PC-9 (cell line): ENCODE measurements around the gene SLITRK4. TPM values are rescaled to one million over a fixed set of nuclear protein-coding genes. Genes with fewer than 3 reads are reported as not detected.

ENCODE experiments used
- BruUV-seq: library from RNA; stranded (reverse); fragments of 400-500 nt; replicated peaks from 2 replicates; lab custom pipeline; 2021; lab: Mats Ljungman, UMichigan
- CTCF ChIA-PET: fragments of 300-600 bp; sonication (Branson Sonifier 250); formaldehyde crosslinking; loops from one replicate; lab custom pipeline; 2022; ENCODE audit warnings: antibody characterized with exemption; lab: Charles Lee
- POLR2A ChIA-PET: fragments of 300-600 bp; sonication (Branson Sonifier 250); formaldehyde crosslinking; loops from one replicate; lab custom pipeline; 2022; ENCODE audit warnings: antibody characterized with exemption; ENCODE audit not compliant: unreplicated experiment; lab: Charles Lee
- DNase-seq, 2 experiments: peaks; one replicate each; pipeline versions ENCODE4 v3.0.0 to v3.0.0-alpha.2; 2015 to 2022; ENCODE audit warnings: mixed read lengths in 1 of 2
- H2AFZ ChIP-seq: fragments of 200-600 bp; sonication (generic); 2 replicates; pipeline ENCODE4 v1.8.1; 2017; ENCODE audit warnings: antibody characterized with exemption
- H3F3A ChIP-seq: fragments of 200-600 bp; sonication (generic); 2 replicates; pipeline ENCODE4 v1.8.1; 2017; ENCODE audit warnings: antibody characterized with exemption, mild to moderate bottlenecking, low read depth; ENCODE audit not compliant: insufficient read depth
- H3K27ac ChIP-seq: fragments of 200-600 bp; sonication (generic); 2 replicates; pipeline ENCODE4 v1.6.1; 2016; ENCODE audit warnings: mixed run types
- H3K27me3 ChIP-seq: fragments of 200-600 bp; sonication (generic); 2 replicates; pipeline ENCODE4 v1.6.1; 2016; ENCODE audit warnings: low read depth, mixed run types; ENCODE audit not compliant: insufficient read depth
- H3K36me3 ChIP-seq: fragments of 200-600 bp; sonication (generic); 2 replicates; pipeline ENCODE4 v1.6.1; 2016; ENCODE audit warnings: low read depth, mixed run types
- H3K4me1 ChIP-seq: fragments of 200-600 bp; sonication (generic); replicated peaks from 2 replicates; pipeline ENCODE4 v1.6.1; 2016; ENCODE audit warnings: mixed run types; ENCODE audit not compliant: insufficient read depth
- H3K4me2 ChIP-seq: fragments of 200-600 bp; sonication (generic); 2 replicates; pipeline ENCODE4 v1.6.1; 2017; ENCODE audit warnings: mixed run types
- H3K4me3 ChIP-seq: fragments of 200-600 bp; sonication (generic); 2 replicates; pipeline ENCODE4 v1.6.1; 2016; ENCODE audit warnings: mixed run types
- H3K79me2 ChIP-seq: fragments of 200-600 bp; sonication (generic); 2 replicates; pipeline ENCODE4 v1.6.1; 2017; ENCODE audit warnings: low read depth, mixed run types
- H3K9me2 ChIP-seq: fragments of 200-600 bp; sonication (generic); 2 replicates; pipeline ENCODE4 v1.8.1; 2017; ENCODE audit warnings: mild to moderate bottlenecking; ENCODE audit not compliant: insufficient read depth
- H3K9me3 ChIP-seq: fragments of 200-600 bp; sonication (generic); 2 replicates; pipeline ENCODE4 v1.8.1; 2016; ENCODE audit warnings: low read depth; ENCODE audit not compliant: insufficient read depth
- H4K20me1 ChIP-seq: fragments of 200-600 bp; sonication (generic); 2 replicates; pipeline ENCODE4 v1.8.1; 2017; ENCODE audit not compliant: insufficient read depth
- CTCF ChIP-seq: fragments of 200-600 bp; sonication (generic); conservative IDR thresholded peaks from 2 replicates; pipeline ENCODE4 v1.6.1; 2017; ENCODE audit warnings: mixed run types, antibody characterized with exemption, mild to moderate bottlenecking, moderate library complexity
- EZH2 ChIP-seq: fragments of 200-600 bp; sonication (generic); IDR thresholded peaks from 2 replicates; pipeline ENCODE4 v1.8.0; 2017; ENCODE audit warnings: antibody characterized with exemption, low read depth
- intact Hi-C: fragments of 100-400 bp; cut with micrococcal nuclease; formaldehyde crosslinking; loops from one replicate; pipeline ENCODE4 v1.10.0; 2022; ENCODE audit not compliant: unreplicated experiment
- total RNA-seq: library from RNA; stranded (reverse); gene quantifications from 2 replicates; pipeline ENCODE4 v1.2.3, GENCODE V29; 2021

The SLITRK4 gene
- total RNA-seq, 1 experiment from 2014 or later: not detected

- Histone ChIP-seq H3K27me3 (no peaks in the 10 kb centered on the region), H3K9me3 (no peaks in the 10 kb centered on the region), H2AFZ (no peak overlapping the region), H3K9me2 (no peaks in the 10 kb centered on the region), H4K20me1 (no peaks in the 10 kb centered on the region), H3K79me2 (no peaks in the 10 kb centered on the region), H3F3A (no peaks in the 10 kb centered on the region), H3K27ac (no peak overlapping the region), H3K4me2 (no peak overlapping the region), H3K4me1 (no peaks in the 10 kb centered on the region), H3K4me3 (no peak overlapping the region), H3K36me3 (no peaks in the 10 kb centered on the region)
- TF ChIP-seq CTCF (no peak), EZH2 (no peak)
- ChIA-PET CTCF (no interaction called here), POLR2A (no interaction called here)
- BruUV-seq: no TSS peak
- intact Hi-C loops: no loop called here
- no peak for DNase-seq
These were observed 25.4 kb upstream of the SLITRK4 start for GRCh38 chrX:143661286-143661685.

- Histone ChIP-seq H3K4me1 (no peaks in the 10 kb centered on the region), H3K79me2 (no peaks in the 10 kb centered on the region), H3K27ac (no peak overlapping the region), H3K36me3 (no peaks in the 10 kb centered on the region), H3K27me3 (no peaks in the 10 kb centered on the region), H3K4me2 (no peak overlapping the region), H3K4me3 (no peak overlapping the region), H4K20me1 (no peaks in the 10 kb centered on the region), H3K9me2 (no peaks in the 10 kb centered on the region), H2AFZ (no peak overlapping the region), H3K9me3 (no peaks in the 10 kb centered on the region), H3F3A (no peaks in the 10 kb centered on the region)
- POLR2A ChIA-PET: no interaction called here
- no TSS peak for BruUV-seq
- TF ChIP-seq EZH2 (no peak), CTCF (no peak)
- intact Hi-C loops: no loop called here
- CTCF ChIA-PET: no interaction called here
- DNase-seq: peak in 1 of 2 experiments; percentile 14
These were observed 12.8 kb upstream of the SLITRK4 start for GRCh38 chrX:143648705-143649104.

GRCh38 chrX:143642426-143642825, 6.5 kb upstream of the SLITRK4 start:
- no peaks in the 10 kb centered on the region for H3K9me3 ChIP-seq
- CTCF ChIA-PET: no interaction called here
- no peaks in the 10 kb centered on the region for H3K27me3 ChIP-seq
- BruUV-seq: no TSS peak
- no peak overlapping the region for H3K4me2 ChIP-seq
- no peak for DNase-seq
- POLR2A ChIA-PET: no interaction called here
- no peaks in the 10 kb centered on the region for H3K36me3 ChIP-seq
- no peaks in the 10 kb centered on the region for H3K79me2 ChIP-seq
- no peaks in the 10 kb centered on the region for H3K9me2 ChIP-seq
- no peak overlapping the region for H3K4me3 ChIP-seq
- intact Hi-C loops: no loop called here
- no peaks in the 10 kb centered on the region for H3K4me1 ChIP-seq
- no peaks in the 10 kb centered on the region for H4K20me1 ChIP-seq
- H3F3A ChIP-seq: no peaks in the 10 kb centered on the region
- no peak overlapping the region for H3K27ac ChIP-seq
- no peak overlapping the region for H2AFZ ChIP-seq
- no peak for TF ChIP-seq EZH2
- TF ChIP-seq CTCF: no peak
